OCI-LY1 (cell line): ENCODE data around the gene SLX4.
A peak's percentile ranks its signal among the peaks of the same experiment; 100 is the strongest.

Experiments used
- EZH2 ChIP-seq: fragments of 200-600 bp; sonication (generic), shearing (Covaris generic); IDR thresholded peaks from 2 replicates; pipeline ENCODE4 v1.8.0; 2017; ENCODE audit warnings: borderline replicate concordance, mixed run types, mild to moderate bottlenecking, antibody characterized with exemption, low read length, moderate library complexity, mixed read lengths
- TF ChIP-seq, protein P1 (sequence below): fragments of 200-600 bp; sonication (generic), shearing (Covaris generic); IDR thresholded peaks from 2 replicates; pipeline ENCODE4 v1.5.1; 2017; ENCODE audit warnings: mild to moderate bottlenecking, antibody characterized with exemption, low read length, moderate library complexity, mixed read lengths

DNA sequence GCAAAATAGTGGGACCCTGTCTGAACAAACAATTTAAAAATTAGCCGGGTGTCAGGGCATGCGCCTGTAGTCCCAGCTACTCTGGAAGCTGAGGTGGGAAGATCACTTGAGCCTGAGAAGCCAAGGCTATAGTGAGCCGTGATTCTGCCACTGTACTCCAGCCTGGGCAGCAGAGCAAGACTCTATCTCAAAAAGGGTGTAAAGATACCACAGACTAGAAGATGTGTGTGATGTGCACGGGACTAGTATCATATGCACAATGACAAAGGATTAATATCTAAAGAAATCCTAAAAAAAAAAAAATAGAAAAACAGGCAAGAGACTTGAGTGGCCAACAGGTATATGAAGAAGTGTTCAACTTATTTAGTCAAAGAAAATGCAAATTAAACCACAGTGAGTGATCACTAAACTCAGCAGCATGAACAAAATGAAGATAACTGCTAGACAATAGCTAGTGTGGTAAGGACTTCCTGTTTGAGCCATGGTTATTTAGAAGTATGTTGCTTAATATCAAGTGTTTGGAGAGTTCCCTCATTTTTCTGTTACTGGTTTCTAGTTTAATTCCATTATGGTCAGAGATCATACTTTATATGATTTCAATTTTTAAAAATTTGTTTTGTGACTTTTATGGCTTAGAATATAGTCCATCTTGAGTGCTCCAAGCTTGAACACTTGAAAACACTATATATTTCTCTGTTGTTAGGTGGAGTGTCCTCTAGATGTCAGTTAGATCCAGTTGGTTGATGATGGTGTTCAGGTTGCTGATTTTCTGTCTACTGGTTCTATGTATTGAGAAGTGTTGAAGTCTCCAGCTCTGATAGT lies 14.7 kb upstream of the SLX4 start:
- TF ChIP-seq, protein P1, sequence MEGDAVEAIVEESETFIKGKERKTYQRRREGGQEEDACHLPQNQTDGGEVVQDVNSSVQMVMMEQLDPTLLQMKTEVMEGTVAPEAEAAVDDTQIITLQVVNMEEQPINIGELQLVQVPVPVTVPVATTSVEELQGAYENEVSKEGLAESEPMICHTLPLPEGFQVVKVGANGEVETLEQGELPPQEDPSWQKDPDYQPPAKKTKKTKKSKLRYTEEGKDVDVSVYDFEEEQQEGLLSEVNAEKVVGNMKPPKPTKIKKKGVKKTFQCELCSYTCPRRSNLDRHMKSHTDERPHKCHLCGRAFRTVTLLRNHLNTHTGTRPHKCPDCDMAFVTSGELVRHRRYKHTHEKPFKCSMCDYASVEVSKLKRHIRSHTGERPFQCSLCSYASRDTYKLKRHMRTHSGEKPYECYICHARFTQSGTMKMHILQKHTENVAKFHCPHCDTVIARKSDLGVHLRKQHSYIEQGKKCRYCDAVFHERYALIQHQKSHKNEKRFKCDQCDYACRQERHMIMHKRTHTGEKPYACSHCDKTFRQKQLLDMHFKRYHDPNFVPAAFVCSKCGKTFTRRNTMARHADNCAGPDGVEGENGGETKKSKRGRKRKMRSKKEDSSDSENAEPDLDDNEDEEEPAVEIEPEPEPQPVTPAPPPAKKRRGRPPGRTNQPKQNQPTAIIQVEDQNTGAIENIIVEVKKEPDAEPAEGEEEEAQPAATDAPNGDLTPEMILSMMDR = peak; percentile 63
- no peak for TF ChIP-seq EZH2
